Measurements from ENCODE around the gene NOS1. TPM values are rescaled to one million over a fixed set of nuclear protein-coding genes. Genes with fewer than 3 reads are reported as not detected.
"Not testable (repeated sequence)": the region's sequence is repeated elsewhere in the genome, so short reads cannot be mapped to it uniquely, and the experiment has no call there.

Gene NOS1
- total and polyA plus RNA-seq, 7 experiments from 2014 or later = not detected

GRCh38 chr12:117193903-117194302 is 167.5 kb downstream of the NOS1 start:
- Histone ChIP-seq H3K9me3 (ENCODE audit: control insufficient read depth in 2 of 3, low read length in 3 of 3) (no peaks in the 10 kb centered on the region), H3K4me3 (ENCODE audit: low read length) (no peak overlapping the region), H3K27ac (ENCODE audit: low read depth, low read length) (no peak overlapping the region), H3K4me1 (ENCODE audit: control insufficient read depth in 2 of 2, insufficient read depth in 2 of 2, low read length in 2 of 2) (peaks cover 6 to 7% of the 10 kb centered on the region in 2 donors), H3K27me3 (ENCODE audit: control insufficient read depth in 2 of 2, insufficient read depth in 2 of 2, low read length in 2 of 2) (no peaks in the 10 kb centered on the region), H3K36me3 (ENCODE audit: control insufficient read depth in 2 of 3, insufficient read depth in 3 of 3, low read length in 3 of 3) (no peaks in the 10 kb centered on the region)
- Mint-ChIP-seq H3K9me3 (peaks cover 0 to 5% (median 0%) of the 10 kb centered on the region in 11 donors), H3K4me1 (peaks cover 6 to 28% (median 18%) of the 10 kb centered on the region in 7 donors), H3K4me3 (peak overlapping the region in 2 of 10 donors; percentile 11 to 41), H3K27me3 (peaks cover 0 to 12% (median 6%) of the 10 kb centered on the region in 5 donors), H3K36me3 (peaks cover 0 to 4% (median 0%) of the 10 kb centered on the region in 5 donors), H3K27ac (no peak overlapping the region)
- ChIA-PET CTCF (no interaction called here), POLR2A (no interaction called here)
- DNase-seq = no peak
- intact Hi-C loops (cut with micrococcal nuclease) = loop anchor here (5.0 to 10.0 kb wide), 4 partner anchors 272 to 1181 kb away; partner anchors contain the start of genes RFC5 (in 1 of the 2), SUDS3 (in 1 of the 2), TAOK3 (in 1 of the 2) and WSB2 (in 1 of the 2)
- ATAC-seq = no peak

- H3K4me1 ChIP-seq (ENCODE audit: control insufficient read depth in 2 of 2, insufficient read depth in 2 of 2, low read length in 2 of 2) = peaks cover 8 to 11% of the 10 kb centered on the region in 2 donors
- POLR2A ChIA-PET; CTCF ChIA-PET; H3K9me3 ChIP-seq (ENCODE audit: control insufficient read depth in 2 of 3, low read length in 3 of 3); ATAC-seq; H3K4me3 ChIP-seq (ENCODE audit: low read length); H3K36me3 Mint-ChIP-seq; H3K27me3 ChIP-seq (ENCODE audit: control insufficient read depth in 2 of 2, insufficient read depth in 2 of 2, low read length in 2 of 2); H3K27ac ChIP-seq (ENCODE audit: low read depth, low read length); H3K36me3 ChIP-seq (ENCODE audit: control insufficient read depth in 2 of 3, insufficient read depth in 3 of 3, low read length in 3 of 3); H3K9me3 Mint-ChIP-seq; H3K4me3 Mint-ChIP-seq; H3K27ac Mint-ChIP-seq; DNase-seq: not testable (repeated sequence)
- intact Hi-C loops (cut with micrococcal nuclease) = loop anchor here (5.0 to 10.0 kb wide), 4 partner anchors 270 to 1182 kb away; partner anchors contain the start of genes RFC5 (in 1 of the 2), SUDS3 (in 1 of the 2), TAOK3 (in 1 of the 2) and WSB2 (in 1 of the 2)
- Mint-ChIP-seq H3K4me1 (peaks cover 12 to 41% (median 31%) of the 10 kb centered on the region in 7 donors), H3K27me3 (peaks cover 0 to 12% (median 4%) of the 10 kb centered on the region in 5 donors)
Observed at GRCh38 chr12:117192581-117192980, 168.8 kb downstream of the NOS1 start.

GRCh38 chr12:117192057-117192456 is 169.4 kb downstream of the NOS1 start:
- Mint-ChIP-seq H3K27me3 (peaks cover 0 to 12% (median 0%) of the 10 kb centered on the region in 5 donors), H3K9me3 (peaks cover 0 to 5% (median 0%) of the 10 kb centered on the region in 11 donors), H3K4me3 (peak overlapping the region in 9 of 10 donors; percentile 20 to 97 (median 89)), H3K4me1 (peaks cover 13 to 45% (median 34%) of the 10 kb centered on the region in 7 donors), H3K27ac (peak overlapping the region in 2 of 9 donors; percentile 33 to 93), H3K36me3 (peaks cover 3 to 9% (median 4%) of the 10 kb centered on the region in 5 donors)
- intact Hi-C loops (cut with micrococcal nuclease) = loop anchor here (5.0 to 10.0 kb wide), 4 partner anchors 270 to 1183 kb away; partner anchors contain the start of genes RFC5 (in 1 of the 2), SUDS3 (in 1 of the 2), TAOK3 (in 1 of the 2) and WSB2 (in 1 of the 2)
- Histone ChIP-seq H3K27ac (ENCODE audit: low read depth, low read length) (no peak overlapping the region), H3K4me3 (ENCODE audit: low read length) (no peak overlapping the region), H3K9me3 (ENCODE audit: control insufficient read depth in 2 of 3, low read length in 3 of 3) (no peaks in the 10 kb centered on the region), H3K4me1 (ENCODE audit: control insufficient read depth in 2 of 2, insufficient read depth in 2 of 2, low read length in 2 of 2) (peaks cover 8 to 11% of the 10 kb centered on the region in 2 donors), H3K27me3 (ENCODE audit: control insufficient read depth in 2 of 2, insufficient read depth in 2 of 2, low read length in 2 of 2) (no peaks in the 10 kb centered on the region), H3K36me3 (ENCODE audit: control insufficient read depth in 2 of 3, insufficient read depth in 3 of 3, low read length in 3 of 3) (peaks cover 0 to 4% (median 0%) of the 10 kb centered on the region in 3 experiments)
- DNase-seq (no peak), ATAC-seq (no peak)
- CTCF ChIA-PET = no interaction called here
- POLR2A ChIA-PET = no interaction called here

- Histone ChIP-seq H3K36me3 (ENCODE audit: control insufficient read depth in 2 of 3, insufficient read depth in 3 of 3, low read length in 3 of 3) (peaks cover 0 to 15% (median 0%) of the 10 kb centered on the region in 3 experiments), H3K27me3 (ENCODE audit: control insufficient read depth in 2 of 2, insufficient read depth in 2 of 2, low read length in 2 of 2) (no peaks in the 10 kb centered on the region), H3K27ac (ENCODE audit: low read depth, low read length) (peak within 1 kb of the TSS; percentile 77), H3K9me3 (ENCODE audit: control insufficient read depth in 2 of 3, low read length in 3 of 3) (no peaks in the 10 kb centered on the region), H3K4me3 (ENCODE audit: low read length) (peak within 1 kb of the TSS; percentile 65), H3K4me1 (ENCODE audit: control insufficient read depth in 2 of 2, insufficient read depth in 2 of 2, low read length in 2 of 2) (peaks cover 8 to 11% of the 10 kb centered on the region in 2 donors)
- POLR2A ChIA-PET = interaction anchor here (0.7 to 1.0 kb wide), 2 partner anchors 9 to 25 kb away, joined by 3 to 5 read pairs; no protein-coding TSS in a partner anchor
- H3K27ac Mint-ChIP-seq = peak within 1 kb of the TSS; percentile 85 to 95 (median 93)
- DNase-seq = peak; percentile 92 to 98 (median 95)
- H3K4me3 Mint-ChIP-seq = peak within 1 kb of the TSS; percentile 93 to 97 (median 95)
- peaks cover 13 to 52% (median 34%) of the 10 kb centered on the region in 7 donors for H3K4me1 Mint-ChIP-seq
- ATAC-seq = peak; percentile 99
- intact Hi-C loops (cut with micrococcal nuclease) = loop anchor here (1.0 to 10.0 kb wide), 9 partner anchors 35 to 1185 kb away; partner anchors contain the start of genes RFC5 (in 2 of the 2), RNFT2 (in 2 of the 2), SPRING1 (in 2 of the 2) and SUDS3 (in 1 of the 2)
- peaks cover 0 to 5% (median 0%) of the 10 kb centered on the region in 11 donors for H3K9me3 Mint-ChIP-seq
- H3K36me3 Mint-ChIP-seq = peaks cover 3 to 13% (median 9%) of the 10 kb centered on the region in 5 donors
- CTCF ChIA-PET = no interaction called here
- H3K27me3 Mint-ChIP-seq = peaks cover 0 to 12% (median 0%) of the 10 kb centered on the region in 5 donors
Observed at GRCh38 chr12:117190210-117190781, 171.1 kb downstream of the NOS1 start, which contains the start of gene FBXO21. TSS of gene FBXO21 (minus strand) at chr12:117190470. CDS start at chr12:117190456, 14 bp downstream.

- H3K4me1 ChIP-seq (ENCODE audit: control insufficient read depth in 2 of 2, insufficient read depth in 2 of 2, low read length in 2 of 2) = peaks cover 8 to 11% of the 10 kb centered on the region in 2 donors
- H3K9me3 ChIP-seq (ENCODE audit: control insufficient read depth in 2 of 3, low read length in 3 of 3) = no peaks in the 10 kb centered on the region
- ATAC-seq (peak; percentile 25), DNase-seq (peak in 8 of 9 donors; percentile 9 to 54 (median 40))
- Mint-ChIP-seq H3K9me3 (peaks cover 0 to 5% (median 0%) of the 10 kb centered on the region in 11 donors), H3K27me3 (peaks cover 0 to 12% (median 0%) of the 10 kb centered on the region in 5 donors), H3K4me1 (peaks cover 13 to 57% (median 34%) of the 10 kb centered on the region in 7 donors), H3K4me3 (peak overlapping the region; percentile 93 to 97 (median 95)), H3K36me3 (peaks cover 3 to 19% (median 9%) of the 10 kb centered on the region in 5 donors), H3K27ac (peak overlapping the region; percentile 85 to 95 (median 93))
- ChIA-PET POLR2A (interaction anchor here (0.7 to 1.0 kb wide), 2 partner anchors 9 to 24 kb away, joined by 3 to 5 read pairs; no protein-coding TSS in a partner anchor), CTCF (no interaction called here)
- peak overlapping the region; percentile 77 for H3K27ac ChIP-seq (ENCODE audit: low read depth, low read length)
- peak overlapping the region; percentile 65 for H3K4me3 ChIP-seq (ENCODE audit: low read length)
- H3K36me3 ChIP-seq (ENCODE audit: control insufficient read depth in 2 of 3, insufficient read depth in 3 of 3, low read length in 3 of 3) = peaks cover 0 to 20% (median 0%) of the 10 kb centered on the region in 3 experiments
- H3K27me3 ChIP-seq (ENCODE audit: control insufficient read depth in 2 of 2, insufficient read depth in 2 of 2, low read length in 2 of 2) = no peaks in the 10 kb centered on the region
- intact Hi-C loops (cut with micrococcal nuclease) = loop anchor here (1.0 to 10.0 kb wide), 11 partner anchors 15 to 1185 kb away; partner anchors contain the start of genes RFC5 (in 2 of the 2), RNFT2 (in 2 of the 2), SPRING1 (in 2 of the 2) and WSB2 (in 2 of the 2)
Observed at GRCh38 chr12:117189725-117190209, 171.7 kb downstream of the NOS1 start.

Data from naive thymus-derived CD4-positive, alpha-beta T cell (primary cell).